Trophoblast cell (in vitro differentiated cells and primary cell): ENCODE measurements around the gene LHX1.

Source experiments
- DNase-seq, 2 donors: peaks; one replicate each; pipeline ENCODE4 v3.0.0-alpha.2; 2016
- H2AFZ ChIP-seq: 2 replicates; pipeline ENCODE4 v1.6.1; 2013; ENCODE audit warnings: low read length, moderate library complexity, mild to moderate bottlenecking; ENCODE audit not compliant: insufficient read depth, poor library complexity
- H2AK5ac ChIP-seq: 2 replicates; pipeline ENCODE4 v1.6.1; 2013; ENCODE audit warnings: mild to moderate bottlenecking, low read length
- H2BK120ac ChIP-seq: 2 replicates; pipeline ENCODE4 v1.6.1; 2013; ENCODE audit warnings: low read length, mild to moderate bottlenecking, moderate library complexity; ENCODE audit not compliant: insufficient read depth, poor library complexity
- H2BK12ac ChIP-seq: 2 replicates; pipeline ENCODE4 v1.6.1; 2013; ENCODE audit warnings: mild to moderate bottlenecking, low read length, moderate library complexity
- H2BK5ac ChIP-seq: 2 replicates; pipeline ENCODE4 v1.6.1; 2013; ENCODE audit warnings: low read length, low read depth, moderate library complexity, mild to moderate bottlenecking; ENCODE audit not compliant: poor library complexity
- H3K14ac ChIP-seq: 2 replicates; pipeline ENCODE4 v1.6.1; 2013; ENCODE audit warnings: mild to moderate bottlenecking, low read length
- H3K18ac ChIP-seq: 2 replicates; pipeline ENCODE4 v1.6.1; 2013; ENCODE audit warnings: mild to moderate bottlenecking, low read length
- H3K23ac ChIP-seq: 2 replicates; pipeline ENCODE4 v1.6.1; 2013; ENCODE audit warnings: low read length
- H3K27ac ChIP-seq: 2 replicates; pipeline ENCODE4 v1.5.1; 2013; ENCODE audit warnings: low read depth, mild to moderate bottlenecking, inconsistent platforms, low read length, moderate library complexity
- H3K27me3 ChIP-seq: 2 replicates; pipeline ENCODE4 v1.6.1; 2013; ENCODE audit warnings: inconsistent platforms, mild to moderate bottlenecking, low read length, moderate library complexity; ENCODE audit not compliant: insufficient read depth
- H3K36me3 ChIP-seq, 2 experiments: 1 replicate in 1 of 2; 2 replicates in 1 of 2; pipeline ENCODE4 v1.6.1; 2013; ENCODE audit warnings: low read length in 2 of 2, mild to moderate bottlenecking in 2 of 2, moderate library complexity in 1 of 2; ENCODE audit not compliant: insufficient read depth in 2 of 2, control insufficient read depth in 1 of 2
- H3K4ac ChIP-seq: 2 replicates; pipeline ENCODE4 v1.6.1; 2013; ENCODE audit warnings: low read depth, mild to moderate bottlenecking, low read length, moderate library complexity
- H3K4me1 ChIP-seq, 2 experiments: 1 replicate in 1 of 2; 2 replicates in 1 of 2; pipeline ENCODE4 v1.6.1; 2013; ENCODE audit warnings: low read length in 2 of 2, mild to moderate bottlenecking in 2 of 2, moderate library complexity in 1 of 2; ENCODE audit not compliant: insufficient read depth in 2 of 2, control insufficient read depth in 1 of 2
- H3K4me2 ChIP-seq: 2 replicates; pipeline ENCODE4 v1.6.1; 2013; ENCODE audit warnings: inconsistent platforms, mild to moderate bottlenecking, low read length, moderate library complexity
- H3K4me3 ChIP-seq: 2 replicates; pipeline ENCODE4 v1.5.1; 2013; ENCODE audit warnings: mild to moderate bottlenecking, low read depth, low read length, inconsistent platforms
- H3K79me1 ChIP-seq: one replicate; pipeline ENCODE4 v1.6.1; 2013; ENCODE audit warnings: low read length
- H3K79me2 ChIP-seq: 2 replicates; pipeline ENCODE4 v1.6.1; 2013; ENCODE audit warnings: low read length, mild to moderate bottlenecking; ENCODE audit not compliant: control insufficient read depth, insufficient read depth, poor library complexity
- H3K9ac ChIP-seq: 2 replicates; pipeline ENCODE4 v1.6.1; 2013; ENCODE audit warnings: mild to moderate bottlenecking, low read length
- H3K9me3 ChIP-seq: 2 replicates; pipeline ENCODE4 v1.6.1; 2013; ENCODE audit warnings: low read depth, mild to moderate bottlenecking, control low read depth, inconsistent platforms, low read length; ENCODE audit not compliant: insufficient read depth
- H4K12ac ChIP-seq: 2 replicates; pipeline ENCODE4 v1.6.1; 2013; ENCODE audit warnings: low read depth, mild to moderate bottlenecking, low read length, moderate library complexity
- H4K8ac ChIP-seq: 2 replicates; pipeline ENCODE4 v1.6.1; 2013; ENCODE audit warnings: low read depth, mild to moderate bottlenecking, low read length, moderate library complexity
- H4K91ac ChIP-seq: one replicate; pipeline ENCODE4 v1.6.1; 2013; ENCODE audit warnings: low read depth, mild to moderate bottlenecking, low read length, moderate library complexity
- WGBS: extraction: QIAGEN DNeasy Blood & Tissue Kit; methylation state at CpG from one replicate; pipeline ENCODE4 v1.1.7; 2013; ENCODE audit warnings: missing lambda C conversion rate; ENCODE audit not compliant: insufficient read length, insufficient coverage; ENCODE audit errors: extremely low coverage; 5-methylcytosine and 5-hydroxymethylcytosine counted together

Gene LHX1

DNA sequence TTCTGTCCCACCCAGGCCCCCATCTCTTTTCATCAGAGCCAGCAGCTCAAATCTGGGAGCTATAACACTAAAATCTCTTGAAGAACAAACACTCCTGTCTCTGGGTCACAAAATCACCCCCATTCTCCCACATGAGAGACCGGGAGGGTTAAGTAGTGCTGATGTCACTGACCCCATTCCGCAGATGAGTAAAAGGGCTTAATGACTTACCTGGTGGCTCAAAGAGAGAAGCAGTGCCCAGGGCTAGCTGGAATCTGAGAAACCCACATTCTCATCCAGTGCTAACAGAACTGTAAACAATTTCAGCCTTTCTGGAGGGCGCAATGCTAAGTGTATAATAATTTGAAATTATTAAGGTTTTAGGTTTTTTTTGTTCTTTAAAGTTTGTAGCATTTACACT, 26.3 kb upstream of the LHX1 start:
- Histone ChIP-seq H2AK5ac (no peak overlapping the region), H3K23ac (no peak overlapping the region), H3K36me3 (no peaks in the 10 kb centered on the region), H3K9ac (no peak overlapping the region), H2AFZ (no peak overlapping the region), H4K8ac (no peak overlapping the region), H4K91ac (no peak overlapping the region), H2BK12ac (no peak overlapping the region), H3K27ac (no peak overlapping the region), H3K14ac (no peak overlapping the region), H3K79me1 (no peaks in the 10 kb centered on the region), H3K4ac (no peak overlapping the region), H4K12ac (no peak overlapping the region), H3K27me3 (no peaks in the 10 kb centered on the region), H2BK120ac (no peak overlapping the region), H3K4me1 (no peaks in the 10 kb centered on the region), H3K18ac (no peak overlapping the region), H3K4me2 (no peak overlapping the region), H3K79me2 (no peaks in the 10 kb centered on the region), H3K4me3 (no peak overlapping the region), H3K9me3 (no peaks in the 10 kb centered on the region), H2BK5ac (no peak overlapping the region)
- WGBS = no CpG with 5 or more reads among the region's 3 CpGs
- DNase-seq = no peak

GRCh38 chr17:36913132-36913531, 24.1 kb upstream of the LHX1 start:
- DNase-seq = no peak
- no CpG with 5 or more reads among the region's 5 CpGs for WGBS
- Histone ChIP-seq H3K9me3 (no peaks in the 10 kb centered on the region), H2AFZ (no peak overlapping the region), H3K14ac (no peak overlapping the region), H3K27ac (no peak overlapping the region), H3K79me2 (no peaks in the 10 kb centered on the region), H3K18ac (no peak overlapping the region), H3K4ac (no peak overlapping the region), H2AK5ac (no peak overlapping the region), H3K4me2 (no peak overlapping the region), H2BK120ac (no peak overlapping the region), H3K36me3 (no peaks in the 10 kb centered on the region), H4K12ac (no peak overlapping the region), H3K79me1 (no peaks in the 10 kb centered on the region), H3K9ac (no peak overlapping the region), H3K4me1 (peaks cover 3% of the 10 kb centered on the region in 2 experiments), H3K23ac (no peak overlapping the region), H3K27me3 (no peaks in the 10 kb centered on the region), H2BK5ac (no peak overlapping the region), H4K8ac (no peak overlapping the region), H4K91ac (no peak overlapping the region), H2BK12ac (no peak overlapping the region), H3K4me3 (no peak overlapping the region)

DNA sequence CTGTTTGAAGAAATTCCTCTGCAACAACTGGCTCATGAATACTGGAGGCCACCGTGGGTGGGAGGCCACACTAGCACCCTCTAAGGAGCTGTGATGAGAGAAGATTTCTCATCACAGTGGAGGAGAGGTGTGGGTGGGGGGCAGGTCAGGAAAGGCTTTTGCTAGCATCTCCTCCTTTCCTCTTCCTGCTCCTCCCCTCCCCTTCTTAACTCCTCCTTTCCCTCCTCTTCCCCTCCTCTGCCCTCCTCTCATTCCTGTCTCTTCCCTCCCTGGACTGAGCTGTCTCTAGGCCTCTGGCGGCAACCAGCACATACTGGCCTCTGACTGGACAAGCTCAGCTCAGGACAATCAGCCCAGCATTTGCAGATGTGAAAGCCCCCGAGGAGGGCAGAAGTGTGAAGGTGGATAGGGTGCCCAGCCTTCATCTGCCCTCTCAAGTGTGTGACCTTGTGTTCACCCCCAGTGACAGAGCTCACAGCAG, 19.0 kb upstream of the LHX1 start:
- no peak overlapping the region for H3K4ac ChIP-seq
- H3K4me1 ChIP-seq = peaks cover 36 to 43% of the 10 kb centered on the region in 2 experiments
- H4K12ac ChIP-seq = no peak overlapping the region
- H3K18ac ChIP-seq = peak overlapping the region; percentile 21
- peaks cover 12% of the 10 kb centered on the region for H3K79me1 ChIP-seq
- no peak overlapping the region for H2BK12ac ChIP-seq
- H3K23ac ChIP-seq = no peak overlapping the region
- H3K27ac ChIP-seq = peak overlapping the region; percentile 15
- no peaks in the 10 kb centered on the region for H3K9me3 ChIP-seq
- H3K14ac ChIP-seq = no peak overlapping the region
- H2BK120ac ChIP-seq = no peak overlapping the region
- H3K79me2 ChIP-seq = no peaks in the 10 kb centered on the region
- peak overlapping the region; percentile 23 for H2AFZ ChIP-seq
- no peak overlapping the region for H2AK5ac ChIP-seq
- no peak overlapping the region for H3K4me2 ChIP-seq
- peak overlapping the region; percentile 63 for H4K8ac ChIP-seq
- no peak overlapping the region for H2BK5ac ChIP-seq
- no peaks in the 10 kb centered on the region for H3K27me3 ChIP-seq
- no peaks in the 10 kb centered on the region for H3K36me3 ChIP-seq
- peak overlapping the region; percentile 30 for H4K91ac ChIP-seq
- no CpG with 5 or more reads among the region's 3 CpGs for WGBS
- no peak overlapping the region for H3K4me3 ChIP-seq
- H3K9ac ChIP-seq = no peak overlapping the region
- DNase-seq = no peak

DNA sequence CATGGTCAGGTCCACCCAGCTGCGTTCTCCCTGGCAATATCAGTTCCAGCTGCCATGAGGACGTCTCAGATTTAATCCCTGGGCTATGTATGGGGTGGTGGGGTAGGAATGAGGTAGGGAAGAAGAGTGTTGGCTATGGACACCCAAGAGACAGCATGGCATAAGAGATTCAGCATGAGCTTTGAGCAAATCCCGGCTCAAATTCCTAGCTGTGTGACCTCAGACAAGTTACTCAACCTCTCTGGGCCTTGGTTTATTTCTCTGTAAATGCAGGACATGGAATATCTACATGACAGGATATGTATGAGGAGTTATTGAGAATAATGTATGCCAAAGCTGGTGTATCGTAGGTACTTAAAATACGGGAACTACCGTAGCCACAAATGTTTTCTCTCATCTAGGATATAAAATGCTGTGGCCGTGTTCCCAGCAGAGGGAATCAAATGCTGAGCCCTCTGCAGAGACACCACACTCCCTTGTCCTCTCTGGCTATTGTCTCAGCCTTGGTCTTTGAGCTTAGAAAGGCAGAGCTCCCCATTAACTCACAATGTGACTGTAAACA, 17.8 kb upstream of the LHX1 start:
- no peak overlapping the region for H3K4me3 ChIP-seq
- peak overlapping the region; percentile 20 for H3K14ac ChIP-seq
- H3K27me3 ChIP-seq = no peaks in the 10 kb centered on the region
- peak overlapping the region; percentile 71 for H2AK5ac ChIP-seq
- peaks cover 12% of the 10 kb centered on the region for H3K79me1 ChIP-seq
- no peaks in the 10 kb centered on the region for H3K79me2 ChIP-seq
- no peak overlapping the region for H3K23ac ChIP-seq
- H4K12ac ChIP-seq = no peak overlapping the region
- no peaks in the 10 kb centered on the region for H3K9me3 ChIP-seq
- peaks cover 42 to 49% of the 10 kb centered on the region in 2 experiments for H3K4me1 ChIP-seq
- peak overlapping the region; percentile 21 for H2BK12ac ChIP-seq
- peak overlapping the region; percentile 26 for H3K18ac ChIP-seq
- H3K27ac ChIP-seq = peak overlapping the region; percentile 78
- peak overlapping the region; percentile 20 for H4K91ac ChIP-seq
- H3K9ac ChIP-seq = no peak overlapping the region
- no peak overlapping the region for H2AFZ ChIP-seq
- DNase-seq = no peak
- no peak overlapping the region for H3K4ac ChIP-seq
- H2BK5ac ChIP-seq = no peak overlapping the region
- no CpG with 5 or more reads among the region's 7 CpGs for WGBS
- H2BK120ac ChIP-seq = no peak overlapping the region
- no peaks in the 10 kb centered on the region for H3K36me3 ChIP-seq
- H4K8ac ChIP-seq = no peak overlapping the region
- H3K4me2 ChIP-seq = peak overlapping the region; percentile 20
